ENCODE measurements around the gene FZD8. TPM values are rescaled to one million over a fixed set of nuclear protein-coding genes. Genes with fewer than 3 reads are reported as not detected.
"Not testable (repeated sequence)": the region's sequence is repeated elsewhere in the genome, so short reads cannot be mapped to it uniquely, and the experiment has no call there.

The FZD8 gene
- under 1 TPM; 0.18 to 0.35 TPM for total RNA-seq

- no peaks in the 10 kb centered on the region for H3K9me3 Mint-ChIP-seq (ENCODE audit: low read depth)
- CTCF ChIA-PET: no interaction called here
- no peaks in the 10 kb centered on the region for H3K36me3 Mint-ChIP-seq
- peak; percentile 88 for ATAC-seq
- H3K27ac Mint-ChIP-seq: no peak within 1 kb of the TSS
- peak within 1 kb of the TSS; percentile 66 for H3K4me3 Mint-ChIP-seq
- H3K27me3 Mint-ChIP-seq: peaks cover 70% of the 10 kb centered on the region
- DNase-seq: peak; percentile 71
- peaks cover 25% of the 10 kb centered on the region for H3K4me1 Mint-ChIP-seq
Measured at GRCh38 chr10:35642035-35642792, at the start of gene FZD8. FZD8 (minus strand) TSS chr10:35642296; CDS start chr10:35641429, 867 bp downstream.

- Mint-ChIP-seq H3K36me3 (no peaks in the 10 kb centered on the region), H3K4me3 (no peak overlapping the region), H3K9me3 (ENCODE audit: low read depth) (no peaks in the 10 kb centered on the region), H3K27me3 (no peaks in the 10 kb centered on the region), H3K27ac (no peak overlapping the region), H3K4me1 (no peaks in the 10 kb centered on the region)
- no peak for DNase-seq
- CTCF ChIA-PET: no interaction called here
- ATAC-seq: no peak
Measured at GRCh38 chr10:35691522-35692236, 49.6 kb upstream of the FZD8 start.

GRCh38 chr10:35690534-35690933 is 48.4 kb upstream of the FZD8 start:
- H3K27ac Mint-ChIP-seq: no peak overlapping the region
- no peak for DNase-seq
- H3K4me1 Mint-ChIP-seq: no peaks in the 10 kb centered on the region
- no peaks in the 10 kb centered on the region for H3K36me3 Mint-ChIP-seq
- H3K4me3 Mint-ChIP-seq: no peak overlapping the region
- no peak for ATAC-seq
- no peaks in the 10 kb centered on the region for H3K9me3 Mint-ChIP-seq (ENCODE audit: low read depth)
- no peaks in the 10 kb centered on the region for H3K27me3 Mint-ChIP-seq
- CTCF ChIA-PET: no interaction called here

- ATAC-seq; DNase-seq; CTCF ChIA-PET; H3K36me3 Mint-ChIP-seq; H3K4me1 Mint-ChIP-seq; H3K27me3 Mint-ChIP-seq; H3K9me3 Mint-ChIP-seq (ENCODE audit: low read depth); H3K4me3 Mint-ChIP-seq; H3K27ac Mint-ChIP-seq: not testable (repeated sequence)
Measured at GRCh38 chr10:35685858-35686257, 43.8 kb upstream of the FZD8 start.

GRCh38 chr10:35685402-35685801 is 43.3 kb upstream of the FZD8 start:
- no peak overlapping the region for H3K27ac Mint-ChIP-seq
- no peak for DNase-seq
- H3K4me3 Mint-ChIP-seq: no peak overlapping the region
- ATAC-seq: no peak
- H3K4me1 Mint-ChIP-seq: no peaks in the 10 kb centered on the region
- CTCF ChIA-PET: no interaction called here
- no peaks in the 10 kb centered on the region for H3K27me3 Mint-ChIP-seq
- peaks cover 3% of the 10 kb centered on the region for H3K9me3 Mint-ChIP-seq (ENCODE audit: low read depth)
- H3K36me3 Mint-ChIP-seq: no peaks in the 10 kb centered on the region

GRCh38 chr10:35684586-35684985 is 42.5 kb upstream of the FZD8 start:
- CTCF ChIA-PET: no interaction called here
- no peaks in the 10 kb centered on the region for H3K4me1 Mint-ChIP-seq
- no peak overlapping the region for H3K4me3 Mint-ChIP-seq
- no peaks in the 10 kb centered on the region for H3K36me3 Mint-ChIP-seq
- ATAC-seq: no peak
- H3K9me3 Mint-ChIP-seq (ENCODE audit: low read depth): peaks cover 3% of the 10 kb centered on the region
- H3K27ac Mint-ChIP-seq: no peak overlapping the region
- no peaks in the 10 kb centered on the region for H3K27me3 Mint-ChIP-seq
- no peak for DNase-seq

- CTCF ChIA-PET: no interaction called here
- Mint-ChIP-seq H3K4me3 (no peak overlapping the region), H3K27me3 (no peaks in the 10 kb centered on the region), H3K36me3 (no peaks in the 10 kb centered on the region), H3K4me1 (peaks cover 2% of the 10 kb centered on the region), H3K27ac (no peak overlapping the region), H3K9me3 (ENCODE audit: low read depth) (no peaks in the 10 kb centered on the region)
- DNase-seq: no peak
- no peak for ATAC-seq
Measured at GRCh38 chr10:35675846-35676245, 33.8 kb upstream of the FZD8 start.

- CTCF ChIA-PET: no interaction called here
- H3K4me3 Mint-ChIP-seq: no peak overlapping the region
Measured at GRCh38 chr10:35674843-35675242, 32.7 kb upstream of the FZD8 start.

GRCh38 chr10:35668865-35669650 is 27.0 kb upstream of the FZD8 start:
- Mint-ChIP-seq H3K4me1 (no peaks in the 10 kb centered on the region), H3K4me3 (no peak overlapping the region), H3K9me3 (ENCODE audit: low read depth) (peaks cover 17% of the 10 kb centered on the region), H3K27me3 (no peaks in the 10 kb centered on the region), H3K27ac (no peak overlapping the region), H3K36me3 (peaks cover 4% of the 10 kb centered on the region)
- CTCF ChIA-PET: no interaction called here
- ATAC-seq (no peak), DNase-seq (no peak)

More at GRCh38 chr10:35674843-35675242, 32.7 kb upstream of the FZD8 start:
- H3K4me1 Mint-ChIP-seq: peaks cover 2% of the 10 kb centered on the region
- no peaks in the 10 kb centered on the region for H3K27me3 Mint-ChIP-seq
- no peak for ATAC-seq
- H3K36me3 Mint-ChIP-seq: no peaks in the 10 kb centered on the region
- H3K27ac Mint-ChIP-seq: no peak overlapping the region
- no peak for DNase-seq
- no peaks in the 10 kb centered on the region for H3K9me3 Mint-ChIP-seq (ENCODE audit: low read depth)

GRCh38 chr10:35667971-35668370 is 25.9 kb upstream of the FZD8 start:
- no peak overlapping the region for H3K4me3 Mint-ChIP-seq
- H3K36me3 Mint-ChIP-seq: peaks cover 4% of the 10 kb centered on the region
- DNase-seq (no peak), ATAC-seq (no peak)
- CTCF ChIA-PET: no interaction called here
- peaks cover 3% of the 10 kb centered on the region for H3K27me3 Mint-ChIP-seq
- peaks cover 17% of the 10 kb centered on the region for H3K9me3 Mint-ChIP-seq (ENCODE audit: low read depth)
- H3K27ac Mint-ChIP-seq: no peak overlapping the region
- H3K4me1 Mint-ChIP-seq: no peaks in the 10 kb centered on the region

- Mint-ChIP-seq H3K36me3 (peaks cover 4% of the 10 kb centered on the region), H3K27ac (no peak overlapping the region), H3K27me3 (peaks cover 3% of the 10 kb centered on the region), H3K4me3 (no peak overlapping the region), H3K9me3 (ENCODE audit: low read depth) (peaks cover 17% of the 10 kb centered on the region), H3K4me1 (no peaks in the 10 kb centered on the region)
- CTCF ChIA-PET: no interaction called here
- DNase-seq: no peak
- ATAC-seq: no peak
Measured at GRCh38 chr10:35667270-35667889, 25.3 kb upstream of the FZD8 start.

GRCh38 chr10:35661236-35661635 is 19.1 kb upstream of the FZD8 start:
- Mint-ChIP-seq H3K36me3 (no peaks in the 10 kb centered on the region), H3K4me1 (no peaks in the 10 kb centered on the region), H3K27me3 (peaks cover 3% of the 10 kb centered on the region), H3K9me3 (ENCODE audit: low read depth) (peaks cover 3% of the 10 kb centered on the region), H3K27ac (no peak overlapping the region), H3K4me3 (no peak overlapping the region)
- no peak for DNase-seq
- no peak for ATAC-seq
- CTCF ChIA-PET: no interaction called here

- CTCF ChIA-PET: no interaction called here
- Mint-ChIP-seq H3K4me3 (no peak overlapping the region), H3K9me3 (ENCODE audit: low read depth) (peaks cover 3% of the 10 kb centered on the region), H3K27ac (no peak overlapping the region), H3K27me3 (peaks cover 3% of the 10 kb centered on the region), H3K4me1 (no peaks in the 10 kb centered on the region), H3K36me3 (no peaks in the 10 kb centered on the region)
- ATAC-seq (no peak), DNase-seq (no peak)
Measured at GRCh38 chr10:35659456-35659855, 17.4 kb upstream of the FZD8 start.

All from activated CD8-positive, alpha-beta memory T cell treated with anti-CD3 and anti-CD28 coated beads, Interleukin-2, amount 10 ng/mL, durations not matched to agents 7 days and 5 days (primary cell).